Endothelial cell of umbilical vein (primary cell): ENCODE data around the gene VEPH1. TPM values are rescaled to one million over a fixed set of nuclear protein-coding genes. Genes with fewer than 3 reads are reported as not detected.

Source experiments
- BruUV-seq: library from RNA; stranded (reverse); fragments of 400-500 nt; replicated peaks from 2 replicates; lab custom pipeline; 2021; lab: Mats Ljungman, UMichigan
- CTCF ChIA-PET: fragments of 300-600, 350-600 bp; sonication (Branson Sonifier 250); formaldehyde crosslinking; loops from one replicate; lab custom pipeline; 2021; ENCODE audit warnings: antibody characterized with exemption, inconsistent platforms; lab: Charles Lee
- POLR2A ChIA-PET: fragments of 300-600, 350-600 bp; sonication (Branson Sonifier 250); formaldehyde crosslinking; loops from one replicate; lab custom pipeline; 2021; ENCODE audit warnings: antibody characterized with exemption, inconsistent platforms; lab: Charles Lee
- DNase-seq: peaks from one replicate; pipeline ENCODE4 v3.0.0-alpha.2; 2011; ENCODE audit warnings: low read depth, low spot score
- FAIRE-seq: peaks from 2 replicates; lab custom pipeline; 2011; peaks lifted over from hg19 to GRCh38; lab: Jason Lieb, UNC
- H2AFZ ChIP-seq: 2 replicates; pipeline ENCODE4 v1.6.0; 2012; ENCODE audit warnings: low read depth, low read length, control low read depth, inconsistent platforms
- H3K27ac ChIP-seq: 2 replicates; pipeline ENCODE4 v1.5.1; 2011; ENCODE audit warnings: low read depth, mild to moderate bottlenecking, control low read depth, low read length, moderate library complexity; ENCODE audit not compliant: insufficient read depth
- H3K27me3 ChIP-seq, 2 experiments: 2 replicates each; pipeline versions ENCODE4 v1.6.0 to v1.6.1; 2011; ENCODE audit warnings: low read length in 2 of 2, mixed read lengths in 1 of 2; ENCODE audit not compliant: control insufficient read depth in 2 of 2, insufficient read depth in 2 of 2
- H3K36me3 ChIP-seq, 2 experiments: 2 replicates in 1 of 2; 3 replicates in 1 of 2; pipeline ENCODE4 v1.5.1; 2011; ENCODE audit warnings: low read length in 2 of 2, mild to moderate bottlenecking in 1 of 2, moderate library complexity in 1 of 2; ENCODE audit not compliant: control insufficient read depth in 2 of 2, insufficient read depth in 2 of 2; ENCODE audit errors: extremely low read depth in 1 of 2
- H3K4me1 ChIP-seq: 3 replicates; pipeline ENCODE4 v1.5.1; 2011; ENCODE audit warnings: mild to moderate bottlenecking, low read length; ENCODE audit not compliant: control insufficient read depth, insufficient read depth; ENCODE audit errors: extremely low read depth
- H3K4me2 ChIP-seq: 2 replicates; pipeline ENCODE4 v1.6.1; 2011; ENCODE audit warnings: low read length, control low read depth, mixed read lengths; ENCODE audit not compliant: insufficient read depth
- H3K4me3 ChIP-seq, 3 experiments: fragments of 200-600 bp in 1 of 3; sonication (generic), shearing (Covaris generic) in 1 of 3; replicated peaks in 1 of 3; 2 replicates each; pipeline ENCODE4 v1.5.1; 2011 to 2016; ENCODE audit warnings: control low read depth in 3 of 3, low read length in 3 of 3, mild to moderate bottlenecking in 2 of 3, inconsistent platforms in 1 of 3, low read depth in 1 of 3, moderate library complexity in 1 of 3; ENCODE audit not compliant: insufficient read depth in 1 of 3
- H3K79me2 ChIP-seq: 2 replicates; pipeline ENCODE4 v1.6.0; 2012; ENCODE audit warnings: low read length, inconsistent platforms; ENCODE audit not compliant: control insufficient read depth, insufficient read depth
- H3K9ac ChIP-seq: replicated peaks from 2 replicates; pipeline ENCODE3; 2011; ENCODE audit warnings: low read length, control low read depth; ENCODE audit not compliant: insufficient read depth; ENCODE audit errors: extremely low read depth
- H3K9me1 ChIP-seq: replicated peaks from 3 replicates; pipeline ENCODE4 v1.6.0; 2011; ENCODE audit warnings: mild to moderate bottlenecking, low read length; ENCODE audit not compliant: control insufficient read depth, insufficient read depth; ENCODE audit errors: extremely low read depth
- H3K9me3 ChIP-seq: replicated peaks from 2 replicates; pipeline ENCODE4 v1.5.1; 2012; ENCODE audit warnings: low read length, inconsistent platforms; ENCODE audit not compliant: control insufficient read depth, insufficient read depth
- H4K20me1 ChIP-seq: replicated peaks from 2 replicates; pipeline ENCODE3; 2011; ENCODE audit warnings: mild to moderate bottlenecking, low read length; ENCODE audit not compliant: control insufficient read depth, insufficient read depth; ENCODE audit errors: extremely low read depth
- CTCF ChIP-seq, 2 donors: IDR thresholded peaks; 1 replicate in 1 of 2; 2 replicates in 1 of 2; pipeline ENCODE4 v1.5.1; 2011; ENCODE audit warnings: low read length in 2 of 2, mild to moderate bottlenecking in 2 of 2, moderate library complexity in 2 of 2, control low read depth in 1 of 2, inconsistent platforms in 1 of 2, low read depth in 1 of 2; ENCODE audit not compliant: insufficient read depth in 1 of 2; ENCODE audit errors: extremely low read depth in 1 of 2
- EZH2 ChIP-seq: IDR thresholded peaks from 2 replicates; pipeline ENCODE4 v1.6.1; 2012; ENCODE audit warnings: borderline replicate concordance, low read depth, mild to moderate bottlenecking, moderate library complexity, low read length, inconsistent platforms; ENCODE audit not compliant: severe bottlenecking
- FOS ChIP-seq: IDR thresholded peaks from 2 replicates; pipeline ENCODE4 v1.6.1; 2011; ENCODE audit warnings: mild to moderate bottlenecking, low read length, moderate library complexity, borderline replicate concordance; ENCODE audit not compliant: insufficient read depth
- JUN ChIP-seq: IDR thresholded peaks from 2 replicates; pipeline ENCODE4 v1.6.1; 2011; ENCODE audit warnings: borderline replicate concordance, low read depth; ENCODE audit not compliant: insufficient read length, insufficient read depth
- MYC ChIP-seq: IDR thresholded peaks from one replicate; pipeline ENCODE4 v1.6.1; 2011; ENCODE audit warnings: mild to moderate bottlenecking, low read depth, low read length
- POLR2AphosphoS5 ChIP-seq: IDR thresholded peaks from 2 replicates; pipeline ENCODE4 v1.6.1; 2012; ENCODE audit warnings: low read depth, mild to moderate bottlenecking, control low read depth, low read length, moderate library complexity; ENCODE audit not compliant: insufficient read depth
- dilution Hi-C: fragments of 300-500 bp; cut with MboI; formaldehyde crosslinking; loops from one replicate; pipeline ENCODE4 v1.15.0; 2019; ENCODE audit warnings: low sequenced_read_pairs; ENCODE audit not compliant: extremely low pct_ligation_motif_present
- intact Hi-C: fragments of 100-400 bp; cut with micrococcal nuclease; formaldehyde crosslinking; loops from one replicate; pipeline ENCODE4 v1.10.0; 2022
- polyA plus RNA-seq, 4 experiments: library from polyadenylated mRNA; depleted of rRNA in 3 of 4; stranded (reverse) in 3 of 4; unstranded in 1 of 4; fragments of >200 nt; gene quantifications; 2 replicates each; pipeline versions ENCODE4 v1.2.1 to v1.2.3, GENCODE V29; 2011 to 2012; ENCODE audit warnings: missing spikeins in 1 of 4
- total RNA-seq: library from RNA; stranded (reverse); gene quantifications from 2 replicates; pipeline ENCODE4 v1.2.3, GENCODE V29; 2021
- TF ChIP-seq, protein P1 (sequence below): IDR thresholded peaks from 2 replicates; pipeline ENCODE4 v1.6.1; 2011; ENCODE audit not compliant: insufficient read depth, insufficient read length

The VEPH1 gene
- total and polyA plus RNA-seq, 2 donors (not counting 3 experiments of a cell fraction or from before 2014, with no cell fraction given): 42.9 to 136 TPM

- no peaks in the 10 kb centered on the region for H3K27me3 ChIP-seq
- intact Hi-C loops (no loop called here), dilution Hi-C loops (no loop called here)
- H3K4me3 ChIP-seq: no peak overlapping the region
- H3K4me1 ChIP-seq: peaks cover 43% of the 10 kb centered on the region
- ChIA-PET CTCF (no interaction called here), POLR2A (no interaction called here)
- no peak for DNase-seq
- TF ChIP-seq CTCF (IDR thresholded peaks at IDR 0.05; ENCODE audit: extremely low read depth in 1 of 2, insufficient read depth in 1 of 2, low read depth in 1 of 2, low read length in 2 of 2) (no peak), FOS (peak; percentile 75), EZH2 (no peak), MYC (no peak), JUN (no peak), POLR2AphosphoS5 (no peak)
- TF ChIP-seq, protein P1, sequence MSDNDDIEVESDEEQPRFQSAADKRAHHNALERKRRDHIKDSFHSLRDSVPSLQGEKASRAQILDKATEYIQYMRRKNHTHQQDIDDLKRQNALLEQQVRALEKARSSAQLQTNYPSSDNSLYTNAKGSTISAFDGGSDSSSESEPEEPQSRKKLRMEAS: no peak
- no peak overlapping the region for H2AFZ ChIP-seq
- H3K9me3 ChIP-seq: no peaks in the 10 kb centered on the region
- H4K20me1 ChIP-seq: no peaks in the 10 kb centered on the region
- FAIRE-seq: no peak
- H3K36me3 ChIP-seq: no peaks in the 10 kb centered on the region
- BruUV-seq: no TSS peak
- H3K27ac ChIP-seq: no peak overlapping the region
- H3K79me2 ChIP-seq: no peaks in the 10 kb centered on the region
- peak overlapping the region; percentile 16 for H3K4me2 ChIP-seq
- no peaks in the 10 kb centered on the region for H3K9me1 ChIP-seq
- no peak overlapping the region for H3K9ac ChIP-seq
These were observed 169.6 kb downstream of the VEPH1 start for GRCh38 chr3:157333551-157333991.
